Aorta (tissue), 5 donors: ENCODE data around the gene TST. TPM values are rescaled to one million over a fixed set of nuclear protein-coding genes. Genes with fewer than 3 reads are reported as not detected.
A peak's percentile ranks its signal among the peaks of the same experiment; 100 is the strongest.

ENCODE experiments used
- ATAC-seq: fragments of 200-7000 bp; cut with Tn5 transposase; one replicate; pipeline ENCODE4 v1.9.1; 2022; ENCODE audit warnings: moderate library complexity; ENCODE audit not compliant: low FRiP score
- DNase-seq, 2 donors: peaks; one replicate each; pipeline ENCODE4 v3.0.0-alpha.2; 2020
- H3K27ac ChIP-seq, 2 donors: one replicate each; pipeline ENCODE4 v1.5.1; 2013; ENCODE audit warnings: low read length in 2 of 2, mild to moderate bottlenecking in 2 of 2, moderate library complexity in 2 of 2, control low read depth in 1 of 2, inconsistent platforms in 1 of 2, low read depth in 1 of 2
- H3K27me3 ChIP-seq, 2 donors: one replicate each; pipeline ENCODE4 v1.6.1; 2013; ENCODE audit warnings: control low read depth in 1 of 2, low read length in 1 of 2, mild to moderate bottlenecking in 1 of 2, moderate library complexity in 1 of 2; ENCODE audit not compliant: insufficient read depth in 2 of 2, control insufficient read depth in 1 of 2
- H3K36me3 ChIP-seq, 2 donors: one replicate each; pipeline ENCODE4 v1.6.1; 2013; ENCODE audit warnings: control low read depth in 1 of 2, low read length in 1 of 2, mild to moderate bottlenecking in 1 of 2; ENCODE audit not compliant: insufficient read depth in 2 of 2, control insufficient read depth in 1 of 2
- H3K4me1 ChIP-seq, 2 donors: one replicate each; pipeline ENCODE4 v1.6.1; 2013; ENCODE audit warnings: low read length in 2 of 2, control low read depth in 1 of 2, mild to moderate bottlenecking in 1 of 2, moderate library complexity in 1 of 2; ENCODE audit not compliant: insufficient read depth in 2 of 2, control insufficient read depth in 1 of 2
- H3K4me3 ChIP-seq, 2 donors: one replicate each; pipeline ENCODE4 v1.5.1; 2013; ENCODE audit warnings: low read length in 2 of 2, control low read depth in 1 of 2, mild to moderate bottlenecking in 1 of 2
- H3K9me3 ChIP-seq: one replicate; pipeline ENCODE4 v1.6.1; 2013; ENCODE audit warnings: mild to moderate bottlenecking, low read length; ENCODE audit not compliant: control insufficient read depth
- WGBS, 2 donors: extraction: QIAGEN DNeasy Blood & Tissue Kit; methylation state at CpG; one replicate each; pipeline ENCODE4 v1.1.7; 2013; 5-methylcytosine and 5-hydroxymethylcytosine counted together
- intact Hi-C, 2 donors: fragments of 100-400 bp; cut with DNase I; formaldehyde crosslinking; loops; one replicate each; pipeline versions ENCODE4 v1.14.2 to v1.15.0; 2022
- polyA plus RNA-seq, 2 donors: library from polyadenylated mRNA; stranded (reverse); fragments of 200-250 nt; gene quantifications; one replicate each; pipeline ENCODE4 v1.2.3, GENCODE V29; 2013
- total RNA-seq, 2 donors: library from RNA; stranded (reverse); fragmentation: NEBNext Ultra II Directional; extraction: Animal tissue kit (Norgen Biotek cat#: 25700); gene quantifications; one replicate each; pipeline ENCODE4 v1.2.1, GENCODE V29; 2021
- donor health status: healthy with polysubstance abuse.
- donor health status: Bipolar disorder and iron deficiency.
- donor health status: DM: no; HTN: no; CAD: no.
- donor health status: DM: no; HTN: no; CAD: no.
- donor health status: DM: yes; HTN: yes; CAD: no.

TST gene
- total and polyA plus RNA-seq, 4 donors, result 9.7 to 61.7 (median 18.4) TPM

- intact Hi-C loops, result no loop called here
- DNase-seq (no peak), ATAC-seq (no peak)
- H3K4me3 ChIP-seq, result no peak overlapping the region
- no peaks in the 10 kb centered on the region for H3K36me3 ChIP-seq
- H3K27me3 ChIP-seq, result no peaks in the 10 kb centered on the region
- H3K9me3 ChIP-seq, result peaks cover 9% of the 10 kb centered on the region
- H3K4me1 ChIP-seq, result no peaks in the 10 kb centered on the region
- WGBS, 2 donors, result 66 to 72% methylated on average over 12 of the region's 12 CpGs
- no peak overlapping the region for H3K27ac ChIP-seq
These were observed 31.0 kb downstream of the TST start for GRCh38 chr22:36988075-36988832.

- Histone ChIP-seq H3K4me3 (no peak overlapping the region), H3K4me1 (no peaks in the 10 kb centered on the region), H3K36me3 (no peaks in the 10 kb centered on the region), H3K9me3 (peaks cover 9% of the 10 kb centered on the region), H3K27ac (no peak overlapping the region), H3K27me3 (peaks cover 0 to 2% of the 10 kb centered on the region in 2 donors)
- DNase-seq, result no peak
- intact Hi-C loops, result no loop called here
- WGBS, 2 donors, result 49 to 54% methylated on average over 8 of the region's 8 CpGs
- no peak for ATAC-seq
These were observed 32.9 kb downstream of the TST start for GRCh38 chr22:36986242-36986821.

DNA sequence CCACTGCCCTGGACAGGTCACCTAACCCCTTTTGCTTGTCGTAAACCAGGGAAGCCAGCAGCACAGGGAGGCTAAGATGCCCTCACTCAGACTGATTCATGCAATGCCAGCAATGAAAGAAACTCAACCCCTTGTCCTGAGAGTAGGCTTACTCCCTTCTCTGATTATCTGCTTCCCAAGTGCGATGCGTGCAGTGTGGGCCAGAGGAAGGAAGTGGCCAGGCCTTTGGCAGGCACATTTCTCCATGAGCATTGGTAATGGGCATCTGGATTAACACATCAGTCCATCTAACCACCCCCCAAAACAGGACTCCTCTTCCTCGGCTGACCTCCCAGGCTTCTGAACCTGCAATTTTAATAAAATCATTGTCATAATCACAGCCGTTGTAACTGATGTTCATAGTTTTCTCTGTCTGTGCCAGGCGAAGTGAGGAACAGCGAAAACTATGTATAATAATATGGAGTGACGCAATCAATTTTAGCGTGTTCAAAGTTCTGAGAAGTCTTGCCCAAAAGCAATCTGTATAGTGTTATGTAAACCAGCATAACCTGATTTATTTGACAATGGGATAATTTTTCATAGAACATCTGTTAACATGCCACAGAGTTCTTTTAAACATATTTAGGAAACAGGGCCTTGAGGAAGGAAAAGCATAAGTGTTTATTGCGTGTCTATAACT is 33.9 kb downstream of the TST start:
- Histone ChIP-seq H3K9me3 (peaks cover 9% of the 10 kb centered on the region), H3K27ac (no peak overlapping the region), H3K4me1 (no peaks in the 10 kb centered on the region), H3K4me3 (no peak overlapping the region), H3K36me3 (no peaks in the 10 kb centered on the region), H3K27me3 (peaks cover 0 to 2% of the 10 kb centered on the region in 2 donors)
- intact Hi-C loops, result no loop called here
- 80 to 83% methylated on average over 10 of the region's 10 CpGs for WGBS, 2 donors
- ATAC-seq, result no peak
- no peak for DNase-seq

GRCh38 chr22:36982136-36982535 is 37.1 kb downstream of the TST start:
- peaks cover 0 to 2% of the 10 kb centered on the region in 2 donors for H3K27me3 ChIP-seq
- ATAC-seq (no peak), DNase-seq (no peak)
- H3K4me3 ChIP-seq, result no peak overlapping the region
- no peaks in the 10 kb centered on the region for H3K36me3 ChIP-seq
- H3K9me3 ChIP-seq, result peaks cover 9% of the 10 kb centered on the region
- intact Hi-C loops, result no loop called here
- no peak overlapping the region for H3K27ac ChIP-seq
- no peaks in the 10 kb centered on the region for H3K4me1 ChIP-seq
- 50 to 53% methylated on average over 5 of the region's 5 CpGs for WGBS, 2 donors

DNA sequence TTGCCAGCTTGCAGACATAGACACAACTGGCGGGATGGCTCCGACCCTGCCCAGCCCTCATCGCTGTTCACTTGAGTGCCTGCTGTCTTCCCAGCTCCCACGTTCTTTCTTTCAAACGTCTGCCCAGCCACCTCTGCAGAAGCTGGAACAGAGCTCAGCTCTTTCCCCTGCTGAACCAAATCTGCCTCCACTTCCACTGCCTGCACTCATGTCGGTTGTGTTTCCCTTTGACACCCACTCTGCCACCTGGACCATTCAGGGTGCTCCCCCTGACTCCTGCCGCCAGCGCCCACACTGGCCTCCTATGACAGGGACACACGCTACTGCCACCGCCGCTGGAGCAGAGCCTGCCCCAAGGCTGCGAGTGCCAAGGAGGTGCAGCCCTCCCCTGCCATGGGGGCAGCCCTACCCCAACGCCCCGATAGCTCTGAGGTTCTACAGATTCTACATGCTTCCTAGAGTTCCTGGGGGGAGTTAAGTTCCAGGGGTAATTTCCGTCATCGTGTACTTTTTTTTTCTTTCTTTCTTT is 37.9 kb downstream of the TST start:
- Histone ChIP-seq H3K4me3 (no peak overlapping the region), H3K4me1 (no peaks in the 10 kb centered on the region), H3K9me3 (peaks cover 9% of the 10 kb centered on the region), H3K27me3 (peaks cover 0 to 2% of the 10 kb centered on the region in 2 donors), H3K36me3 (no peaks in the 10 kb centered on the region), H3K27ac (no peak overlapping the region)
- intact Hi-C loops, result no loop called here
- WGBS, 2 donors, result 74 to 76% methylated on average over 16 of the region's 16 CpGs
- no peak for ATAC-seq
- no peak for DNase-seq

DNA sequence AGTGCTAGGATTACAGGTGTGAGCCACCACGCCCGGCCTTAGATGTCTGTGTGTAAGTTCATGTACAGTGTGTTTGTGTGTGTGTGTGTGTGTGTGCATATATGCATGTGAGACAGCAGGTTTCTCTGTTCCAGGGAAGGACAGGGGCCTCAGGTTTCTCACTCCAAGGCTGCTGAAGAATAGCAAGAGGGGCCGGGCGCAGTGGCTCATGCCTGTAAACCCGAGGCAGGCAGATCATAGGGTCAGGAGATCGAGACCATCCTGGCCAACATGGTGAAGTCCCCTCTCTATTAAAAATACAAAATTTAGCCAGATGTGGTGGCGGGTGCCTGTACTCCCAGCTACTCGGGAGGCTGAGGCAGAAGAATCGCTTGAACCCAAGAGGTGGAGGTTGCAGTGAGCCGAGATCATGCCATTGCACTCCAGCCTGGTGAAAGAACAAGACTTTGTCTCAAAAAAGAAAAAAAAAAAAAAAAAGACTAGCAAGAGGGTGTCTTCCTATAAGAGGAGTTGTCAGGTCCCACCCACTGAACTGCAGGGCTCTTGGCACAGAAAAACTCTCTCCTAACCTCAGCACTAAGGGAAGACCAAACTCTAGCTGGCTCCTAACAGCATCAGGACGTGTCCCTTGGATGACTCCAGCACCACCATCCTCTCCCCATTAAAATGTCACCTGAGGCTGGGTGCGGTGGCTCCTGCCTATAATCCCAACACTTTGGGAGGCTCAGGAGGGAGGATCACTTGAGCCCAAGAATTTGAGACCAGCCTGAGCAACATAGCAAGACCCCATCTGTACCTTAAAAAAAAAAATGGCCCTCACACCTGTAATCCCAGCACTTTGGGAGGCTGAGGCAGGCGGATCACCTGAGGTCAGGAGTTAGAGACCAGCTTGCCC is 40.0 kb downstream of the TST start:
- no peaks in the 10 kb centered on the region for H3K9me3 ChIP-seq
- 86 to 87% methylated on average over 13 of the region's 13 CpGs for WGBS, 2 donors
- ATAC-seq (no peak), DNase-seq (no peak)
- intact Hi-C loops, result loop anchor here (2.0 to 5.0 kb wide), 3 partner anchors 40 to 197 kb away; partner anchors contain the start of genes MPST (in 1 of the 2) and TST (in 1 of the 2)
- no peak overlapping the region for H3K27ac ChIP-seq
- no peak overlapping the region for H3K4me3 ChIP-seq
- no peaks in the 10 kb centered on the region for H3K36me3 ChIP-seq
- no peaks in the 10 kb centered on the region for H3K4me1 ChIP-seq
- peaks cover 0 to 2% of the 10 kb centered on the region in 2 donors for H3K27me3 ChIP-seq

- H3K27me3 ChIP-seq, result peaks cover 0 to 2% of the 10 kb centered on the region in 2 donors
- no peaks in the 10 kb centered on the region for H3K9me3 ChIP-seq
- intact Hi-C loops, result loop anchor here (2.0 to 5.0 kb wide), 3 partner anchors 41 to 196 kb away; partner anchors contain the start of genes MPST (in 1 of the 2) and TST (in 1 of the 2)
- peak overlapping the region in 1 of 2 donors; percentile 2 for H3K4me3 ChIP-seq
- 12 to 13% methylated on average over 18 of the region's 18 CpGs for whole genome bisulfite sequencing, 2 donors
- no peaks in the 10 kb centered on the region for H3K4me1 ChIP-seq
- no peaks in the 10 kb centered on the region for H3K36me3 ChIP-seq
- ATAC-seq (peak; percentile 98), DNase-seq (peak; percentile 94 to 97)
- H3K27ac ChIP-seq, result no peak overlapping the region
These were observed 41.1 kb downstream of the TST start for GRCh38 chr22:36977947-36978660.
